GM21381 (cell line): Measurements from ENCODE around the gene SCTR.

ENCODE experiments used
- ATAC-seq: cut with Tn5 transposase; IDR thresholded peaks from one replicate; pipeline ENCODE4 v1.9.1; 2021; ENCODE audit warnings: mild to moderate bottlenecking, moderate library complexity; ENCODE audit not compliant: unreplicated experiment

SCTR gene

DNA sequence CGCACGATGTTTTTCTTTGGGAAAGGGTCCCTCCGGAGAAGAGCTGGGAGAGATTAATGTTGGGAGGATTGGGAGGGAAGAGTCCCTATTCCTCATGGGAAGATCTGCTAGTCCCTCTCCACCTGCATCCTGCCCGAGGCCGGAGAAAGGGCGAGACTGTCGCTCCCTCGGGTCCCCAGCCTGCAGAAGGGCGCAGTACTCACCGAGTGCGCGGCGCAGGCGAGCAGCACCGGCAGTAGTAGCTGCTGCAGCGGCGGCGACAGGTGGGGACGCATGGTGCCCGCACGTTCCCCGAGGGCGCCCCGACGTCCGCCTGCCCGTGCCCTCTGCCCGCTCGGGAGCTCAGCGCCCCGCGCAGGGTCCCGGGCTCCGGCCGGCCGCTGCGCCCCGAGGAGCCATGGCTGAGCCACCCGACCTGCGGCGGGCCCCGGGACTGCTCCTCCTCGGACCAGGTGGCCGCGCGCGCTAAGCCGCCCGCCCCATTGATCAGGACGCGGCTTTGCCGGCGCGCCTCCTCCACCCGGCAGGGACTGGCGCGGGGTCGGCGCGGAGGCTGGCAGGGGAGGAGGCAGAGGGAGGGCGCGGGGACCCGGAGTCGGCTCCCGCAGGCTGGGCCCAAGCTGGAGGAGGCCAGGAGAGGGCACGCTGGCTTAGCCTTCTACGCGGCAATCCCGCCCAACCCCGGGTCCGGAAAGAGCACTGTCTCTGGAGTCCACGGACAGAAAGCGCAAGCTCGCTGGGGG, at the start of gene SCTR:
TSS of gene SCTR (minus strand) at position 532 of the 743 bp plus-strand sequence. CDS start at position 275, 257 bp downstream.
- no peak for ATAC-seq

DNA sequence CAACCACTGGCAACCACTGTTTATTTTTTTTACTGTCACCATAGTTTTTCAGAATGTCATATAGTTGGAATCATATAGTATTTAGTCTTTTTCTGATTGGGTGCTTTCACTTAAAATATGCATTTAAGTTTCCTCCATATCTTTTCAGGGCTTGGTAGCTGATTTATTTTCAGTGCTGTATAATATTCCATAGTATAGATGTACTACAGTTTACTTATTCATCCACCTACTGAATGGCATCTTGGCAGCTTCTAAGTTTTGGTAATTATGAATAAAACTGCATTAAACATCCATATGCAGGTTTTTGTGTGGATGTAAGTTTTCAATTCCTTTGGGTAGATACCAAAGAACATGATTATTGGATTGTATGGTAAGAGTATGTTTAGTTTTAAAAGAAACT, 43.0 kb upstream of the SCTR start:
- no peak for ATAC-seq

DNA sequence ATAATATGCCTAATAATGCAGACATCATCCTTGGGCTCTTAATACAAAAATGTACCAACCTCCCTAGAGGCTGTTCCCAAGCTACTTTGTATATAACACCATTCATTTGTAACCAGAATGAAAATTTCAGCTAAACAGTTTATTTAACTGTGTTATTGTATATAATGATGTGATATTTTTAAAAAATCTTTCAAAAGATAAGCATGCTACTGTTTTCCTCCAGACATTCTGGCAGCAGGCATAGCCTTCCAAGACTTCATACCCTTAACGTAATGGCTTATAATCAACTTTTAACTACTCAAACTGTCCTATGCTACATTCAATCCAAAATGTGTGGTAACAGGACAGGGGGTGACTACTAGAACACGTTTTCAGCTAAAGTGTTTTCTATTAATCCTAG, 41.2 kb upstream of the SCTR start:
- no peak for ATAC-seq

DNA sequence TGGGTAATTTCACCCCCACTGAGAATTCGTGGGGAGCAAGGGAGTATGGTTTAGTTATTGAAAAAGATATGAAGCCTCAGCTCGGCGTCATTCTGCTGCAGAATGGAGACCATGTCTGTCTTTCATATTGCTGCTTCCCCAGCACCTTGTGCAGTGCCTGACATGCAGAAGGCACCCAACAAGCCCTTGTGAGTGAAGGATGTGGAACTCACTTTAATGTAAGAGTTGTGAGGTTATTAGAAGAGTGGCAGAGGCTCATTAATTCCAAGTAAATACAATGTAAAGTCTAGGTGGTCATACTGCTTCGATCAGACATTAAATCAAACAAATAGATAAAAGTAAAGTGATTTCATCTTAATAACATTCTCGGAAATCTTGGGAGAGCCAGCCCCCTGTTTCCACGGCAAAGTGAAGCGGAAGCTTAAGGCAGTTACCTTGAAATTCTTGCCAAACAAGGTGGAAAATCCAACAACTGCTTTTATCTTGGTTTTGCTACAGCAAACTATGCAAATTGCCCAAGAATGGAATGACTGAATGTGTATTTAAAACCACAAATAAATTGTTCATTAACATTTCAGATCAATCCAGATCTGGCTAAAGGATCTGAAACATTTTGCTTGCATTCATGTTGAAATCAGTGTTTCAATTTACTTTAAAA, 29.5 kb upstream of the SCTR start:
- ATAC-seq: no peak

DNA sequence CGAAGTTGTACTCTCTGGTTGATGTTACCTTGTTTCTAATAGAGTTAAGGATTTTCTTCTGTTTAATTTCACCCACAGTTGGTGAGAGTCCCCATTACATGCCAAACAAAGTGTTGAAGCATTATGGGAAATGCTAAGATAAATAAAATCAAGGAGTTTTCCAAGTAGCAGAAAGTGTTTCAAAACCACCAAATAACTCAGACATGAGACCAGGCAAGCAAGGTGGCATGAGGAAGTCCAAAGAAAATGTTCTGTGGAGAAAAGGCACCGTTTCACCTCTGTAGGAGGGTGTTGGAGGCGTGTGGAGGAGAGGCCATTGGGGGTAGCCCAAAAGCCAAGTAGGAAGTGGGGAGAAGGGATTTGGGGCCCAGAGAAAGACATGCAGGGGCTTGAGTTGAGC, 28.6 kb upstream of the SCTR start:
- ATAC-seq: no peak

DNA sequence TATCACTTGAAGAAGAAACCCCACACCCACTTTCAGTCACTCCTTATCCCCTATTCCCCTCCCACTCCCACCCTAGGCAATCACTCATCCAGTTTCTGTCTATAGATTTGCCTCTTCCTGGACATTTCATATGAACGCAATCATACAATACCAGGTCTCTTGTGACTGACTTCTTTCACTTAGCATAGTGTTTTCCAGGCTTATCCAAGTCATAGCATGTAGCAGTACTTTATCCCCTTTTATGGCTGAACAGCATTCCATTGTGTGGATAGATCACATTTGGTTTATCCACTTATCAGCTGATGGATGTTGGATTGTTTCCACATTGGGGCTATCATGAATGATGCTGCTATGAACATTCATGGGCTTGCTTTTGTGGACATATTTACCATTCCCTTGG, 26.6 kb upstream of the SCTR start:
- ATAC-seq: no peak

DNA sequence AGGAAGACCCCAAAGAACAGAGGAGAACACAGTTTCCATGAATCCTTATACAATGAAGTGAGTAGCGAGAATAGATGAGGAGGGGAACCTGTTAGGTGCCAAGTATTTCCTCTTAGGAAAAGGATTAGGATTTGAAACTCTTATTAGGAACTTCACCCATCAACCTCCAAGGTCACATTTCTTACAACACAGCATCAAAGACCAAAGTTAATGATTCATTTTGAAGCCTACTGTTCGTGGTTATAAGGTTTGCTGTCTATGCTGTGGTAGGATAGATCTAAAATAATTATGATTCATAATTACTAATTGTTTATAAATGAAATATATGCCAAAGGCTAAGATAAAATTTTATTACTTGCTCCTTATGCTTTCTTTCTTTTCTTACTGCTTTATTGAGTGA, 26.1 kb upstream of the SCTR start:
- ATAC-seq: no peak

DNA sequence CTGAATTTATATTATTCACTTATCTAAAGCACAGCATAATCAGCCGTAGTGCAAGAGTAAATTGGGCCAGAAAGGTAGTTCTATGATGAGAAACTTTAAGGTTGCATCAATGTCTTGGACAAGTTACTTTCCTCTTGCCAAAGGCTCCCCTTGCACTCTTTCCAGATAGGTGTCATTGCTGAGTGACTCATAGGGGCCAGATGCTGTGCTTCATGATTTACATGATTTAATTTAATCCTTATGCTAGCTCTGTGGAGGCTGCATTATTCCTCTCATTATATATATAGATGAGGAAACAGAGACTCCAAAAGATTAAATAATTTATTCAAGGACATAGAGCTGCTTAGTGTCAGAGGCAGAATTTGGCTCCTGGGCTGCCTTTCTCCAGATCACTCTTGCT, 25.0 kb upstream of the SCTR start:
- no peak for ATAC-seq

DNA sequence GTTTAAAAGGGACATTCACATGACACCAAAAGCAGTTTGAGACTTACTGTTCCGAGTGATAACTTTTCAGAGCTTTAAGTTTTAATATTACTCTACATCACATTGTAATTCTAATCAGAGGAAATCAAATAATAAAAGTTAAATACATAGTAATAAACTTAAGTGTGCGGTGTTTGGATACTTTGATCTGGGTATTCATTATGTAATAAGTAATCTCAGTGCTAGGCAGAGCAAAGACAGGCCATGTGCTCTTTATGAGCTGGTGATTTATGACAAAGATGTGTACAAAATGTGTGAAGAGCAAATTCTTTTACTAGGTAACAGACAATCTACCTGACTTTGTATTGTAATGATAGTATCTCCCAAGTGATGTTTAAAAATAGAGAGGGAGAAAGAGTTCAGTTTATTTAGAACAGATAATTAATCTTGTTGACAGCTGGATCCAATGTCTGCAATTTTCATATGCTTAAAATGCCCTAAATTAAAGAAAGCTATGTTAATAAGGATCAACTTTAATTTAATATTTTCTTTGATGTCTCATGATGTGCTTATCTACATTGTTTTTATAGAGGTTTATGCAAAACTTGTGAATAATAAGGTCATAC, 24.3 kb upstream of the SCTR start:
- no peak for ATAC-seq

DNA sequence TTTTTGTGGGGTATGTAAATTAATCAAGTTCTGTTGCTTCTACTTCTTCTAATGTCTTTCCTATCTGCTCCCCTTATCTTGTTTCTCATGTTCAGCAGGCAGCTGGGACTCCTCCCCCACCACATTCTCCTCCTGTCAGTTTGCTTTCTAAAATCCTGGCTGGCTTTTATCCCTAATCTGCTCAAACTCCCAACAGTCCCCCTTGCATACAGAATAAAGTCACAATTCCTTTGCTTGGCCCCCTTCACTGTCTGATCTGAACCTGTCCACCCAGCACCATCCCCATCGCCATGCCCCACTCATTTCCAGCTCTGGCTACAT, 22.1 kb upstream of the SCTR start:
- ATAC-seq: no peak

DNA sequence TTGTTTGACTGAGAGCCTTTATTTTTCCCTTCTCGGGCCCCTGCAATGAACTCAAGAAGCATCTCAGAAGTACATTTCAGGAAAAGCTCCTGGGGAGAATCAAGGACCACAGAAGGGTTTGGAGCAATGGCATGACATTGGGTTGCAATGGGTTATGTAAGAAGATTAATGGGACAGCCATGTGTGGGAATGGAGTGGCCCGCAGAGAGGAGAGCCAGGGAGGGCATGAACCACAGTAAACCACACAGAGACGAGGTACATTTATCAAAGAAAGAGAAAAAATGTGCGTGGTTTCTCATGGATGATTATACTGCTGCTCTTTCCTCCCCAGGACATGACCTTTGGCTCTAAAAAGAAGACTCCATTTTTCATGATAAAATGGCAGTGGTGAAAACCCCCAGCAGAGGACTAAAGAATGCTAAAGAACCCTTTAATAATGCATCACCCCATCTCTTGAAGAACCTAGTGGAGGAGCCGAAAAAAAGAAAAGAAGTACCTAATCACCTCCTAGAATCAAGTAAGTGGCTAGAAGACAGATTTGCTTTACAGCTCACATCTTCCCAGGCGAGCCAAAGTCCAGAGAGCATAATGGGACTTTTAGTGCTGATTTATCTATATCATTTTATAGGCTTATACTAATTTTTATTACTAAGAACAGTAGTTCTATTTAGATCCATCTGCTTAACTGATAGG, 21.6 kb upstream of the SCTR start:
- ATAC-seq: no peak

DNA sequence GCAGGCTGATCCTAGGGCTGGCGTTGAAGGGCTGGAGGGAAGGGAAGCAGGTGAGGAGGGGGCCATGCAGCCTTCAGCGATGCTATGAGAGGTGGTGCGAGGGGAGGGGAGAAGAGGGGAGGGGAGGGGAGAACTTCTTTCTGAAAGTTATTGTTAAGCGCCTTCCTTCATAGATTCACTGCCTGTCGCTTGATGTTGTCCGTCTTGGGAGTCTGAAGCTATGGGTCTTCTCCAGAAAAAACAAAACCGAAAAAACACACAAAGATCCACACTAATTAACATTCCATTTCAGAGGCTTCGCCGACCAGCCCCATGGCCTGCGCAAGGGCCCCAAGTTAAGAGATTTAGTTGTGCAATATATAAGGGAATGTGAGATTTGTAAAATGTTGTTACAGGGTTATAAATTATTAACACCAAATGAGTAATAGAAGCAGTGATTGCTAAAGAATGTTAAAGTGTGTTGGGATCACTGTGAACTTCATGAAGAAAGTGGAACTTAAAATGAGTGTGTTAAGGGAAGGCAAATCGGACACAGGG, 20.7 kb upstream of the SCTR start:
- ATAC-seq: no peak

DNA sequence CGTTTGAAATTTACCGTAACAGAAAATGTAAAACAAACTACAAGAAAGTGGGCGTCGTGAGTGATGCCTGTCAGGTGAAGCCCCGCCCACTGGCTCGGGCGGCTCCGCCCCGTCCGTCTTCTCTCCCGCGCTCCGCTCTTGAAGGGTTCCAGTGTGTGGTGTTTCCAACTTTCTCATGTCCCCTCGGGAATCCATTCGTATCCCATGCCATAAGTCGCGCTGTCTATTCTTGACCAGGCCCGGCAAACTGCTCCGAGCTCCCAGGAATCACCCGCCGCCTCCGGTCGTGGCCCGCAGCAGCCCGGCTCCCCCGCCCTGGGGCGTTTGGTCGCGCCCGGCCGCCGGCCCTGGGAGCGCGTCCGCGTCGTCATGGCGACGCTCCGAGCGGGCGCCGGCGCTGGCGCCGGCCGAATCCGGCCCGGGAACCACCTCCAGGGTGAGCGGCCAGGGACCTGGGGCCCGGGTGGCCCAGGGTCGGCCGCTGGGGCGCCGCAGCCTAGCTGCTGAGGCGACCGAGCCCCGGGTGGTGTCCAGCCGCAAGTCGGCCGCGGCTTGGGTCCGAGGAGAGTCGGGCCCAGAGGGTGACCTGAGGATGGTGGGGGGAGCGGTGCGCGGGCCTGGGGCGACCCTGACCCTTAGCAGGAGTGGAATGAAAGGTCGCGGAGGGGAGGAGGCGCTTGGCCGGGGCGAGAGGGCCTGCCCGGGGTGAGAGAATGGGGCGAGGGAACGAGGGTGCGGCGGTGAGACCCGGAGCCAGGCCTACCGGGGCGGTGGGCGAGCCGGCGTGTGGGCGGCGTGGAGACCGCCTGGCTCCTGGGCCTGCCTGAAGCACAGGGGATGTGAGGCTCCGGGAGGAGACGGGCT, 20.0 kb upstream of the SCTR start, which contains the start of gene CFAP221:
TSS of gene CFAP221 (plus strand) at position 375 of the 864 bp plus-strand sequence. CDS start 1,683 bp downstream, outside the sequence.
- peak; percentile 76 for ATAC-seq

DNA sequence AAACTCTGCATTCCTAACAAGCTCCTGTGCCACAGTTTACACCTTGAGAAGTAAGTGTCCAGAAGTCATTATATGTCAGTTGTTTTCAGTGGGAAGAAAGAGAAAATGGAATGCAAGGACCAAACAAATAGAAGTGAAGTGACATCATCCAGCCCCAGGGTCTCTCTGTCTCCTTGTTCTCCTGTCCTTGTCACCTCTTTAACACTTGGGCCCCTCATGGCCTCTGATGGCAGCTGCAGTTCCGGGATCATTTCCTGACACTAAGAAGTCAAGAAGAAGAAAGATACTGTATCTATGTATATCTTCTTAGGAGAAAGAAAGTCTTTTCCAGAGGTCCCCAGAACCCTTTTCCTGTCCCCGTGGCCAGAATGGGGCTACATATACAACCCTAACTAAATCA, 17.2 kb upstream of the SCTR start:
- ATAC-seq: no peak

DNA sequence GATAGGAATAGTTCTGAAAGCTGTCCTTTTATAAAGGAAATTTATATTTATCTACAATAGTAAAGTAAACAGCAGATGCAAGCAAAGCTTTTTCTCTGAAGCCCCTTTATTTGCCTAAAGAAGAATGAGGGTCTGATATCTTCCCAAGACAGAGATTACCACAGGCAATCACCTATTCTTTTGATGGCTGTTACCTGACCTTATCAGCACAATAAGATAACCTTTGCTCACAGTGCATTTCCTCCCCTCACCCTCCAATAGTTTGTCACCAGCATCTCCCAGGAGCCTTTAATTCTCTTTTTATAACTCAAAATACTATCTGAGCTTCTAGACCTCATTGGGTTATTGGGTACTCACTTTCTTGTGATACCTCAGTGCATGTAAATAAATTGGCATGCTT, 13.5 kb upstream of the SCTR start:
- ATAC-seq: no peak

DNA sequence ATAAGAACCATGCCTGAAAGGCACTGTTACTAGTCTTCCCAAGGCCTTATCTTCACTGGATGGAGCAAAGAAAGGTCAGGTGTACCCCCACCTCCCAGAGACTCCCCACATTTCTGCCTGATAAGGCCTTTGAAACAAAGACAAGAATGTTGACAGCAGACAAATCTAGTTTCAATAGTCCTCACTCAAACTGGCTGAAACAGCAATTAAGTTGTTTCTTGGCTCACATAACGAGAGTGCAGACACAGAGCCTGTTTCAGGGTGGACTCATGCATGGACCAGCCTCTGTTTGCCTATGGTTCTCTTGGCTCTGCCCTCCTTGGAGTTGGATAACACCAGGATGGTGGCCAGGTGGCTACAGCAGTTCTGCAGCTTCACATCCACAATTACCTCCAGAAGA, 12.4 kb upstream of the SCTR start:
- ATAC-seq: no peak

DNA sequence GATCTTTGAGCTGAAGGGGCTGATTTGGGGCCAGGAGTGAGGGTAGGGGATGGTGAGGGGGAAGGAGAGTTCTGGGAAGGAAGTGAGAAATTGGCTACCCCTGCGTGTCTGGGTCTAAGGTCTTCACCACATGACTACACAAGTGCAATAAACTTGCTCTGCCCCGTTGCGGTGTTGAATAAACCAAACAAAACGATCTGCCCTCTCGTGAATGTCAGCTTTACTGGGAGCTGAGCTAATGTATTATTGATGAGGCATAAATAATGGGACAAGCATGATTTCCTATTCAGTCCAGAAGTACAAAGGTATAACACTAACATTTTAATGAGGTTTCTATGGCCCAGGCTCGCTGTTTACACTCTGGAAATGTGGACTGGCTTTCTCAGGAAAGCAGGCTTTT, 11.9 kb upstream of the SCTR start:
- no peak for ATAC-seq

DNA sequence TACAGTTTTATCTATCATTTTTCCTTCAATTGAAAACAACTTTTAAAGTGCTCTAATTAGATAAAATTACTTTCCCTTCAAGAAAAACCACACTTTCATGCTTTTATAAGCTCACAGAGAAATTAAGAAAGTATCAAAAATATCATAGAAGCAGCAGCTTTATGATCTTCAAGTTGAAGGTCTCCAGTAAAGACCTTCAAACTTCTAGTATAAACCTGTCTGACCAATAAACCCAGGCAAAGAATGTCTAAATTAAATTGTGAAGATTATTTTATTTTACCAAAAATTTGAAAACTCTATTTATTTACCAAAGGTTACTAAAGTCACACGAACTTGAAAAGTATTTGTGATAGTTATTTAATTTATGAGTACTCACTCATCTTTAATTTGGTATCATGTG, 9.3 kb upstream of the SCTR start:
- no peak for ATAC-seq

DNA sequence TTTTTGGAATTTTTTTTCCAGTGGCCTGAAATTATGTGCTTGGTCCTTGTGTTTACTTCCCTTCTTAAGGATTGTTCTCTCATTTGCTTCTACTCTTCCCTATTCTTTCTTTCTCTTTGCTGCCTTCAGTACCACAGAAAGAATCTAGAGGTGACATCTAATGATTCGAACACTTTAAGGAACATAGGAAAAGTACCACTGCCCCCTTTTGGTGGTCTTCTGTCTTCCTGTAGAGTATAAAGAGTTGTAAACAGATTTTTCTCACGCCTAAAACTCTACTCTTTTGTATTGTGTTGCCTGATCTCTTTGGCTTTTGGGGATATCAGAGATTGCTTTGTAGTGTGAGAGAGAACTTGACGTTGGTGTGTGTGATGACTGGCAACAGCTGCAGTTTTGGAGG, 7.0 kb upstream of the SCTR start:
- no peak for ATAC-seq

DNA sequence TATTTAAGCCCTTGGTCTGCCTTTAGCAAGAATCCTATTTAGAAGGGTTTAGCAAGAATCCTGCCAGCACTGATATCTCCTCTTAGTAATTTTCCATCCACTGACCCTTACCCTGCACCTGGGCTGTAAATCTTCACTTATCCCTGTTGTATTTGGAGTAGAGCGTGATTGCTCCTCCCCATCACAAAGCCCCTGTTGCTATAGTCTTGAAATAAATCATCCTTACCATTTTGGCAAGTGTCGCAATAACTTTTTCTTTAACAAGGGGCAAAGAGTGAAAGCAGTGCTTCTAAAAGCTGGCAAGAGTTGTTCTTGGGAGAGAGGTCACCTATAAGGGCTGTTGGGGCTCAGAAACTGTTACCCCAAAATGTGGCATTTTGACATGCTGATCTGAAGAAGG, 3.7 kb upstream of the SCTR start:
- ATAC-seq: no peak

DNA sequence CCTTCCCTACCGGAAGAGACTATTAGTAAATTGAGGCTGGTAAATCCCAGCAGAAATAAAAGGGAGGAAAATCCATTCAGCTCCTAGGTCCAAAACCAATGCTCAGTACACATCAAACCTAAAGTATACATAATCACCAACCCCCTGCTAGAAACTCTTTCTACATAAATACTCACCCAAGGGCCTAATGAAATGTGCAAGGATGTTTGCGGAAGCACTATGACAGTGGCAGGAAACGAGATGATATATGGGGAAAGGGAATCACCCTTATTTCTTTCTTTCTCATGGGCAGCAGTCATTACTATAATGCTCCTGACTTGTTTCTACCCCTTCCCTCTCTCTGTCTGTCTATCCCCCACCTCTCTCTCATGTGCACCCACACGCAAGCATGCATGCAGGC, 1.3 kb upstream of the SCTR start:
- no peak for ATAC-seq
